C4-2B (cell line): ENCODE results near the gene CRADD.

Experiments
- CTCF ChIP-seq: fragments of 450-650 bp; conservative IDR thresholded peaks from 2 replicates; pipeline ENCODE4 v1.5.1; 2017; ENCODE audit warnings: mild to moderate bottlenecking
- ZFX ChIP-seq: fragments of 450-650 bp; IDR thresholded peaks from 2 replicates; pipeline ENCODE4 v1.6.1; 2017

GRCh38 chr12:93824514-93825500, 147.6 kb downstream of the CRADD start:
- TF ChIP-seq CTCF = no peak
- TF ChIP-seq ZFX = no peak
